DND-41 (cell line): ENCODE data around the gene SLC25A45.

ENCODE experiments used
- EZH2 ChIP-seq: IDR thresholded peaks from 3 replicates; pipeline ENCODE4 v1.6.1; 2012; ENCODE audit warnings: borderline replicate concordance, low read depth, mild to moderate bottlenecking, moderate library complexity, low read length, inconsistent platforms; ENCODE audit not compliant: severe bottlenecking
- TF ChIP-seq, protein P1 (sequence below): IDR thresholded peaks from 2 replicates; pipeline ENCODE4 v1.5.1; 2012; ENCODE audit warnings: borderline replicate concordance, low read length, moderate library complexity, mild to moderate bottlenecking; ENCODE audit not compliant: poor library complexity, severe bottlenecking; ENCODE audit errors: extremely low read depth

DNA sequence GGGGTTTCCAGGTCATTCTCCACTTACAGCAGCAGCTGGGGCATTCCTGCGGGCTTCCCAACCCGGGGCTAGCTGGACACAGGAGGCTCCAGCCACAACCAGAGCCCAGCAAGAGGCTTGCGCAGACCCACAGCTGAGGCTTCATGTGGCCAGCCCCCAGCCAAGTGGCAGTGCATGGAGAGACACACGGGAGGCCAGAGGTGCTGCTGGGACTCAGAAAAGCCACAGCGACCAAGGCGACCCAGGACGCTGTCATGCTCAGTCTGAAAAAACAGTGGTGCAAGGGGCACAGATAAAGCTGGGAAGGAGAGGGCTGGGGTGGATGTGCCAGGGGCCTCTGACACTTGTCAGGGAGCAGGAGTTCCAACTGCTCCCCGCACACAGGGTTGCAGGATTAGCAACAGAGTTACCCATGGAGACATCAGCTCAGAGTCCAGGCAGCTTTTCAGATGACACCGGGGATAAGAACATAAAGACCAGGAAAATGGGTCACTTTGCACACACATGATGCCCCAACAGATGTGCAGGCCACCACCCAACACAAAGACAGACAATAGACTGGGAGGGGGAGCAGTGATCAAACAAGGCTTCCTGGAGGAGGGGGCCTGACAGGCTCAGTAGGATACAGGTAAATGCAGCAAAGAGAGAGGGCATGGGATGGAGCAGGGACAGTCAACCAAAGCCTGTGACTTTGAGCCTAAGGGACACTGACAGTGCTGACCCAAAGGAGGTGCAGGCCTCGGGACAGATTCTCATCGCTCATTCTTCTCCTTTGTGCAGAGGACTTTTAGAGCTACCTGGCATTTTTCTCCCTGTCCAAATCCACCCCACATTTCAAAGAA, 33.3 kb upstream of the SLC25A45 start:
- TF ChIP-seq, protein P1, sequence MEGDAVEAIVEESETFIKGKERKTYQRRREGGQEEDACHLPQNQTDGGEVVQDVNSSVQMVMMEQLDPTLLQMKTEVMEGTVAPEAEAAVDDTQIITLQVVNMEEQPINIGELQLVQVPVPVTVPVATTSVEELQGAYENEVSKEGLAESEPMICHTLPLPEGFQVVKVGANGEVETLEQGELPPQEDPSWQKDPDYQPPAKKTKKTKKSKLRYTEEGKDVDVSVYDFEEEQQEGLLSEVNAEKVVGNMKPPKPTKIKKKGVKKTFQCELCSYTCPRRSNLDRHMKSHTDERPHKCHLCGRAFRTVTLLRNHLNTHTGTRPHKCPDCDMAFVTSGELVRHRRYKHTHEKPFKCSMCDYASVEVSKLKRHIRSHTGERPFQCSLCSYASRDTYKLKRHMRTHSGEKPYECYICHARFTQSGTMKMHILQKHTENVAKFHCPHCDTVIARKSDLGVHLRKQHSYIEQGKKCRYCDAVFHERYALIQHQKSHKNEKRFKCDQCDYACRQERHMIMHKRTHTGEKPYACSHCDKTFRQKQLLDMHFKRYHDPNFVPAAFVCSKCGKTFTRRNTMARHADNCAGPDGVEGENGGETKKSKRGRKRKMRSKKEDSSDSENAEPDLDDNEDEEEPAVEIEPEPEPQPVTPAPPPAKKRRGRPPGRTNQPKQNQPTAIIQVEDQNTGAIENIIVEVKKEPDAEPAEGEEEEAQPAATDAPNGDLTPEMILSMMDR: no peak
- TF ChIP-seq EZH2: no peak
